ENCODE results near the gene BHLHA15. TPM values are rescaled to one million over a fixed set of nuclear protein-coding genes. Genes with fewer than 3 reads are reported as not detected.
A peak's percentile ranks its signal among the peaks of the same experiment; 100 is the strongest.

BHLHA15 gene
- total RNA-seq, 2 donors from 2014 or later, result not detected

DNA sequence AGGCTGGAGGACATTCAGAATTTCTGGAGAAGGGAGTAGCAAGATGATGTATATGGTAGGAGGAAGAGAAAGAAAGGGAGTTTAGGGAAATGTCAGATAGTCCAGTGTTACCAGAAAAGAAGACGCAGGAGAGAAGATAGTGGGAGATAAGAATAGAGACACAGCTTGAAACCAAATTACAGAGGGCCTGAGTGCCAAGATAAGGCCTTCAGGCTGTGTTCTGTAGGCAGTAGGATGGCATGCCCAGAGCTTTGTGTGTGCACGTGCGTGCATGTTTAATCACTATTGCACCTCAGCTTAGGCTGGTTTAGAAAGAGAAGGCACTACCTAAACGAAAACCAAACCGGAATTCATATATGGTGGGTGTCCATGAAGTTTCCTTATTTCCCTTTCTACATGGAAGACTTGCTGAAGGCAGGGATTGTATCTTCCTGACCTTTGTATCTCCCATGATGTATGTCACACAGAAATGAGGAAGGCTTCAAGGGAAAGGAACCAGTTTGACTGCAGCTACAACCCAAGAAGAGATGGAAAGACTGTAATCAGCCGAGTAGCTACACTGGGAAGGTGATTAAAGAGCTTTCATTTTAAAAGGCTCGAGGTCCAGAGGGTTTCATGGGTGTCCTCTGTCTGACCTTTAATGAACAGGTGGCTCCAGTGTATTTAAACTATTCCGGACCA is 35.8 kb upstream of the BHLHA15 start:
- no peaks in the 10 kb centered on the region for H3K27me3 Mint-ChIP-seq
- H3K4me3 Mint-ChIP-seq, result no peak overlapping the region
- peak overlapping the region; percentile 29 for H3K27ac Mint-ChIP-seq
- H3K4me1 Mint-ChIP-seq, result peaks cover 5% of the 10 kb centered on the region
- H3K36me3 Mint-ChIP-seq (ENCODE audit: low read depth), result peaks cover 6% of the 10 kb centered on the region
- no peak for ATAC-seq
- no peak for DNase-seq
- H3K9me3 ChIP-seq (ENCODE audit: control insufficient read depth, low read length, poor library complexity, severe bottlenecking), result no peaks in the 10 kb centered on the region

DNA sequence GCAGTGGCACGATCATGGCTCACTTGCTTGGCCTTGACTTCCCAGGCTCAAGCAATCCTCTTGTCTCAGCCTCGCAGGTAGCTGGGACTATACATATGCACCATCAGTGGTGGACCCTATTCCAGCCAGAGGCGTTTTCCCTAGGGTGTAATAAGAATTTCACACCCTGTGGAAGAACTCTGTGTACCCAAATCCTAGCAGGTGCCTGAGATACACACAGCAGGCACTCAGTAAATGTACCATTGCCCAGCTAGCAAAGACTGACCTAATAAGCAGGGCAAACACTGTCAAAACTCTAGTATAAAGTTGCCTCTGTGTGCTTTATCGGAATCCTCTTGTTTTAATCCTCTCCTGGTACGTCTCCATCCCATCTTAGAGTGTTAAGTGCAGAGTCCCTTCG is 33.7 kb upstream of the BHLHA15 start:
- H3K9me3 ChIP-seq (ENCODE audit: control insufficient read depth, low read length, poor library complexity, severe bottlenecking), result no peaks in the 10 kb centered on the region
- DNase-seq, result no peak
- Mint-ChIP-seq H3K4me3 (no peak overlapping the region), H3K36me3 (ENCODE audit: low read depth) (peaks cover 6% of the 10 kb centered on the region), H3K27me3 (no peaks in the 10 kb centered on the region), H3K4me1 (peaks cover 7% of the 10 kb centered on the region), H3K27ac (no peak overlapping the region)
- ATAC-seq, result no peak

DNA sequence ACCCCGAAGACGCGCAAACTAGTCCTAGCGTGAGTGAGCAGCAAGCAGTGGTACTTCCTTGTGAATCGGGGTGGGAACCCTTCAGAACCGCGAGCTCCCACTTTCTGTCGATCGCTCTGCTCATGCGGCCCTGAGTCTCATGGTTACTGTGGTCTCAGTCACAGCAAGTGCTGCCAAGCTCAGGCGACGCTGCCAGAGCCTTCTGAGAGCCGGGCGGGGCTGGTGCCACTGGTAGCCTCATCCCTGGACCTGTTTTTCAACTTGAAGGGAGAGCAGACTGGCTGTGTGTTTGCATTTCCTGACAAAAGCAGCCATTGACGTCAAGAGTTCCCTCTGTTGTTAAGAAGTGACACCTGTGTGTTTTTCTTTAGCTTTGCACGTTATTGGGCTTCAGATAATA is 32.9 kb upstream of the BHLHA15 start:
- H3K27me3 Mint-ChIP-seq, result no peaks in the 10 kb centered on the region
- H3K4me1 Mint-ChIP-seq, result peaks cover 7% of the 10 kb centered on the region
- ATAC-seq (no peak), DNase-seq (no peak)
- peaks cover 6% of the 10 kb centered on the region for H3K36me3 Mint-ChIP-seq (ENCODE audit: low read depth)
- no peak overlapping the region for H3K4me3 Mint-ChIP-seq
- H3K9me3 ChIP-seq (ENCODE audit: control insufficient read depth, low read length, poor library complexity, severe bottlenecking), result no peaks in the 10 kb centered on the region
- no peak overlapping the region for H3K27ac Mint-ChIP-seq

GRCh38 chr7:98178762-98179490 is 32.3 kb upstream of the BHLHA15 start:
- no peaks in the 10 kb centered on the region for H3K9me3 ChIP-seq (ENCODE audit: control insufficient read depth, low read length, poor library complexity, severe bottlenecking)
- no peak for ATAC-seq
- H3K4me3 Mint-ChIP-seq, result no peak overlapping the region
- no peaks in the 10 kb centered on the region for H3K27me3 Mint-ChIP-seq
- peaks cover 6% of the 10 kb centered on the region for H3K36me3 Mint-ChIP-seq (ENCODE audit: low read depth)
- peaks cover 7% of the 10 kb centered on the region for H3K4me1 Mint-ChIP-seq
- DNase-seq, result no peak
- H3K27ac Mint-ChIP-seq, result no peak overlapping the region

DNA sequence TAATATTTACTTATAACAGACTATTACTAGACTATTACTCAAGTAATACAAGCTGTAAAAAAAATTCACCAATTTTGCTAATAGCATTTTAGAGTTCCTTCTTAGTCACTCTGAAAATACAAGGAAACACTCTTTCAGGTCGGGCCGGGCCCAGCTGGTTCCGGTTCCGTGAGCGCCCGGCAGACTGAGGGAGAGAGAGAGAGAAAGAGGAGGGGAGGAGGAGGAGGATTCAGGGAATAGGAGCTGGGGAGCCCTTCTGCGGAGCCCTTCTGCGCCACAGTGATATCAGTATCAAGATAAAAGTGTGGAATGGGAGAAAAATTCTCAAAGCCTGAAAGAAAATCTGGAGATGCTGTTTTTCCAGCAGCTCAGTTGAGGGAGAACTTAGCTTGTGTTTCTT is 30.5 kb upstream of the BHLHA15 start:
- H3K36me3 Mint-ChIP-seq (ENCODE audit: low read depth), result no peaks in the 10 kb centered on the region
- H3K9me3 ChIP-seq (ENCODE audit: control insufficient read depth, low read length, poor library complexity, severe bottlenecking), result no peaks in the 10 kb centered on the region
- DNase-seq, result no peak
- peaks cover 2% of the 10 kb centered on the region for H3K4me1 Mint-ChIP-seq
- no peaks in the 10 kb centered on the region for H3K27me3 Mint-ChIP-seq
- no peak for ATAC-seq
- no peak overlapping the region for H3K4me3 Mint-ChIP-seq
- H3K27ac Mint-ChIP-seq, result no peak overlapping the region

DNA sequence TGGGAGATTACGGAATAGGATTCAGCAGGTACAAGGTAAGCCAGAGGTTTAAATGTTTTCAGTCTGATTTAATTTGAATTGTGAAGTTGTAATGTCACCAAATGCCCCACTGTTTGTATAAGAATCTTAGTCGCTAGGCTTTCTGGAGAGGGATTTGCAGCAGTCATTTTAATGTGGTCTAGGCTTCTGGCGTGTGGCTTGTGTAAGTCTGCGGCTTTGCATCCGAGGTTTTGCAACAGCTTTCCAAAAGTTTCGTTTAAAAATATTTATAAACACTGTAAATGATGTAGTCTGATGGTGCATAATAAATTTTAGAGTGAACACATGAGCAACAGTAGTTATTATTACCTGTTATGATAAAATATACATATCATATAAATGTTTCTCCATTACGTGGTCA is 26.1 kb upstream of the BHLHA15 start:
- Mint-ChIP-seq H3K27me3 (no peaks in the 10 kb centered on the region), H3K4me1 (peaks cover 5% of the 10 kb centered on the region), H3K4me3 (no peak overlapping the region), H3K27ac (no peak overlapping the region), H3K36me3 (ENCODE audit: low read depth) (peaks cover 5% of the 10 kb centered on the region)
- ATAC-seq, result no peak
- no peaks in the 10 kb centered on the region for H3K9me3 ChIP-seq (ENCODE audit: control insufficient read depth, low read length, poor library complexity, severe bottlenecking)
- no peak for DNase-seq

GRCh38 chr7:98186452-98187137 is 24.6 kb upstream of the BHLHA15 start:
- Mint-ChIP-seq H3K36me3 (ENCODE audit: low read depth) (peaks cover 7% of the 10 kb centered on the region), H3K4me3 (no peak overlapping the region), H3K27me3 (no peaks in the 10 kb centered on the region), H3K27ac (no peak overlapping the region), H3K4me1 (peaks cover 7% of the 10 kb centered on the region)
- no peaks in the 10 kb centered on the region for H3K9me3 ChIP-seq (ENCODE audit: control insufficient read depth, low read length, poor library complexity, severe bottlenecking)
- ATAC-seq, result no peak
- DNase-seq, result no peak

GRCh38 chr7:98187138-98187502 is 24.1 kb upstream of the BHLHA15 start:
- no peaks in the 10 kb centered on the region for H3K9me3 ChIP-seq (ENCODE audit: control insufficient read depth, low read length, poor library complexity, severe bottlenecking)
- Mint-ChIP-seq H3K4me3 (no peak overlapping the region), H3K4me1 (peaks cover 6% of the 10 kb centered on the region), H3K36me3 (ENCODE audit: low read depth) (peaks cover 7% of the 10 kb centered on the region), H3K27ac (peak overlapping the region; percentile 3), H3K27me3 (no peaks in the 10 kb centered on the region)
- ATAC-seq (no peak), DNase-seq (no peak)

DNA sequence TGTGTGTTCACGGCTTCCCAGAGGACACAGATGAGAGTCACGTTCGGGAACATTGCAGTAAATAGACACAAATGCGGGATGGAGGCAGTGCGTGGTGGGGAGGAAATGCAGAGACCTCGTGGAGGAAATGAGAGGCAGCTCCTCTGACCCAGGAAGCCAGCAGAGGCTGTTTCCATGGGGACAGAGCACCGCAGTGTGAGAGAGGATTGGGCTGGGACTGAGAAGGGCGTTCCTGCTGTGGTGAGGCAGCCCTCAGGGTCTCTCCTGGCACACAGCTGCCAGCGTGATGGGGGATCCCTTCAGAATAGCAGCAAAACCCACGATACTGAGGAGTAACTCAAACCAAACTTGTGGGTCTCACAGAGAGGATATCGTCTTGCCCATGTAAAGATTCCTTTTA is 21.7 kb upstream of the BHLHA15 start:
- Mint-ChIP-seq H3K27me3 (no peaks in the 10 kb centered on the region), H3K27ac (peak overlapping the region; percentile 1), H3K4me3 (no peak overlapping the region), H3K4me1 (peaks cover 5% of the 10 kb centered on the region), H3K36me3 (ENCODE audit: low read depth) (peaks cover 7% of the 10 kb centered on the region)
- ATAC-seq (no peak), DNase-seq (no peak)
- no peaks in the 10 kb centered on the region for H3K9me3 ChIP-seq (ENCODE audit: control insufficient read depth, low read length, poor library complexity, severe bottlenecking)

DNA sequence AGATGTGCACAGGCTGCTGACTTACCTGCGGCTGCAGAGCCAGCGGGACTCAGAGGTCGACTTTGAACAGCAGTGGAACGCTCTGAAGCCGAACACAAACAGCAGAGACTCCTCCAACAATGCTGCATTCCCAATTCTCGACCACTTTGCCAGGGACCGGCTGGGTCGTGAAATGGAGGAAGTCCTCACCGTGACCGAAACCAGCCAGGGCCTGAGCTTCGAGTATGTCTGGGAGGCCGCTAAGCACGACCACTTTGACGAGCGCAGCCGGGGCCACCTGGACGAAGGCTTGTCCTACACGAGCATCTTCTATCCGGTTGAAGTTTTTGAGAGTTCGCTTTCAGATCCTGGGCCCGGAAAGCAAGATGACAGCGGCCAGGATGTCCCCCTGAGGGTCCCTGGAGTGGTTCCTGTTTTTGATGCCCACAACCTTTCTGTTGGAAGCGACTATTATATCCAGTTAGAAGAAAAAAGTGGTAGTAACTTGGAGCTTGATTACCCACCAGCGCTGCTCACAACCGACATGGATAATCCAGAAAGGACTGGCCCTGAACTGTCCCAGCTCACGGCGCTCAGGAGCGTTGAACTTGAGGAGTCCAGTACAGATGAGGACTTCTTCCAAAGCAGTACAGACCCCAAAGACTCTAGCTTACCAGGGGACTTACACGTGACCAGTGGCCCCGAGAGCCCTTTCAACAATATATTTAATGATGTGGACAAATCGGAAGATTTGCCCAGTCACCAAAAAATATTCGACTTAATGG is 19.4 kb upstream of the BHLHA15 start:
- no peak for DNase-seq
- H3K4me3 Mint-ChIP-seq, result no peak overlapping the region
- no peak for ATAC-seq
- peaks cover 9% of the 10 kb centered on the region for H3K4me1 Mint-ChIP-seq
- peak overlapping the region; percentile 19 for H3K27ac Mint-ChIP-seq
- H3K36me3 Mint-ChIP-seq (ENCODE audit: low read depth), result peaks cover 7% of the 10 kb centered on the region
- H3K27me3 Mint-ChIP-seq, result no peaks in the 10 kb centered on the region
- no peaks in the 10 kb centered on the region for H3K9me3 ChIP-seq (ENCODE audit: control insufficient read depth, low read length, poor library complexity, severe bottlenecking)

DNA sequence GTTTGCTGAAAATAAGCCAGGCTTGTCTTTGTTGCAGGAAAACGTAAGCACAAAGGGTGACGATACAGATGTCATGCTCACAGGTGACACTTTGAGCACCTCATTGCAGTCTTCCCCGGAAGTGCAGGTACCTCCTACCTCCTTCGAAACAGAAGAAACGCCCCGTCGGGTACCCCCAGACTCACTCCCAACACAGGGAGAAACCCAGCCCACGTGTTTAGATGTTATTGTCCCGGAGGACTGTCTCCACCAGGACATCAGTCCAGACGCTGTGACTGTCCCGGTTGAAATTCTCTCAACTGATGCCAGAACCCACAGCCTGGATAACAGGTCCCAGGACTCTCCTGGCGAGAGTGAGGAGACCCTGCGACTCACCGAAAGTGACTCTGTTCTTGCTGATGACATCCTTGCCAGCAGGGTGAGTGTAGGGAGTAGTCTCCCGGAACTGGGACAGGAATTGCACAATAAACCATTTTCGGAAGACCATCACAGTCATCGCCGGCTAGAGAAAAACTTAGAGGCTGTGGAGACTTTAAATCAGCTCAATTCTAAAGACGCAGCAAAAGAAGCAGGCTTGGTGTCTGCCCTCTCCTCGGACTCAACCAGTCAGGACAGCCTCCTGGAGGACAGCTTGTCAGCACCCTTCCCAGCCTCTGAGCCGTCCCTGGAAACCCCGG is 18.3 kb upstream of the BHLHA15 start:
- H3K36me3 Mint-ChIP-seq (ENCODE audit: low read depth), result peaks cover 6% of the 10 kb centered on the region
- H3K4me1 Mint-ChIP-seq, result peaks cover 9% of the 10 kb centered on the region
- no peak for DNase-seq
- no peaks in the 10 kb centered on the region for H3K9me3 ChIP-seq (ENCODE audit: control insufficient read depth, low read length, poor library complexity, severe bottlenecking)
- no peak for ATAC-seq
- no peaks in the 10 kb centered on the region for H3K27me3 Mint-ChIP-seq
- H3K27ac Mint-ChIP-seq, result no peak overlapping the region
- H3K4me3 Mint-ChIP-seq, result no peak overlapping the region

DNA sequence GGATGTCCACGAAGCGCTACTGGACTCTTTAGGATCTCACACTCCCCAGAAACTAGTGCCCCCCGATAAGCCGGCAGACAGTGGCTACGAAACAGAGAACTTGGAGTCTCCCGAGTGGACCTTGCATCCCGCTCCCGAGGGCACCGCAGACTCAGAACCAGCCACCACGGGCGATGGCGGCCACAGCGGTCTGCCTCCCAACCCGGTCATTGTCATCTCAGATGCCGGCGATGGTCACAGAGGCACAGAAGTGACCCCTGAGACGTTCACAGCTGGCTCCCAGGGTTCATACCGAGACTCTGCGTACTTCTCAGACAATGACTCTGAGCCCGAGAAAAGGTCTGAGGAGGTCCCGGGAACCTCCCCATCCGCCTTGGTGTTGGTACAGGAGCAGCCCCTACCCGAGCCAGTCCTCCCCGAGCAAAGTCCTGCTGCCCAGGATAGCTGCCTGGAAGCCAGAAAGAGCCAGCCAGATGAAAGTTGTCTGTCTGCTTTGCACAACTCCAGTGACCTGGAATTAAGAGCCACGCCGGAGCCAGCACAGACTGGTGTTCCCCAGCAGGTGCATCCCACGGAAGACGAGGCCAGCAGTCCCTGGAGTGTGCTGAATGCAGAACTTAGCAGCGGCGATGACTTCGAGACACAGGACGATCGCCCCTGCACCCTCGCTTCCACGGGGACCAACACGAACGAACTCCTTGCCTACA is 17.6 kb upstream of the BHLHA15 start:
- no peaks in the 10 kb centered on the region for H3K27me3 Mint-ChIP-seq
- H3K9me3 ChIP-seq (ENCODE audit: control insufficient read depth, low read length, poor library complexity, severe bottlenecking), result no peaks in the 10 kb centered on the region
- H3K4me3 Mint-ChIP-seq, result no peak overlapping the region
- DNase-seq (no peak), ATAC-seq (no peak)
- peaks cover 9% of the 10 kb centered on the region for H3K4me1 Mint-ChIP-seq
- peaks cover 4% of the 10 kb centered on the region for H3K36me3 Mint-ChIP-seq (ENCODE audit: low read depth)
- H3K27ac Mint-ChIP-seq, result no peak overlapping the region
